GM19328 (cell line): Measurements from ENCODE around the gene PNLIPRP3.

Experiments used
- ATAC-seq: cut with Tn5 transposase; IDR thresholded peaks from one replicate; pipeline ENCODE4 v1.9.1; 2021; ENCODE audit warnings: mild to moderate bottlenecking, moderate library complexity; ENCODE audit not compliant: unreplicated experiment

PNLIPRP3 gene

GRCh38 chr10:116444527-116445142, 17.0 kb downstream of the PNLIPRP3 start:
- ATAC-seq: peak; percentile 80

DNA sequence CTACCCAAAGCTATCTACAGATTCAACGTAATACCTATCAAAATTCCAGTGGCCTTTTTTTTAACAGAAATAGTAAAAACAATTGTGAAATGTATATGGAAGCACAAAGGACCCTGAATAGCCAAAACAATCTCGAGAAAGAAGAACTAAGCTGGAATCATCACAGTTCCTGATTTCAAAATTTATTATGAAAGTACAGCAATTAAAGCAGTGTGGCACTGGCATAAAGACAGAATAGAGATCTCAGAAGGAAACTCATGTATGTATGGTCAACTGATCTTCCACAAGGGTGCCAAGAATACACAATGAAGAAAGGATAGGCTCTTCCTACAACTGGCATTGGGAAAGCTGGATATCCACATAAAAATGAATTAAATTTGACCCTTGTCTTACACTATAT, 23.2 kb downstream of the PNLIPRP3 start:
- ATAC-seq: no peak

GRCh38 chr10:116451711-116452337, 24.2 kb downstream of the PNLIPRP3 start:
- ATAC-seq: no peak

DNA sequence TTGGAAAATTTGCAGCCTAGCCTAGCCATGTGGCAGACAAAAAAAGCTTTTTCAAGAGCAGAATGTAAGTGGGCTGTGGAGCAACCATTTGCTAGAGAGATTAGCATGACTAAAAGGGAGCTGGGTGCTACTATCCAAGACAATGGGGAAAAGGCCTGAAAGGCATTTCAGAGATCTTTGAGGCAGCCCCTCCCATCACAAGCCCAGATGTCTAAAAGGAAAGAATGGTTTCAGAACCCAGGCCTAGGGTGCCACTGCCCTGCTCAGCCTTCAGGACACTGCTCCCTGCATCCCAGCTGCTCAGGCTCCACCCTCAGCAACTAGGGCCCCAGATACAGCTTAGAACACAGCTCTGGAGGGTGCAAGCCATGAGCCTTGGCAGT, 24.7 kb downstream of the PNLIPRP3 start:
- ATAC-seq: no peak

DNA sequence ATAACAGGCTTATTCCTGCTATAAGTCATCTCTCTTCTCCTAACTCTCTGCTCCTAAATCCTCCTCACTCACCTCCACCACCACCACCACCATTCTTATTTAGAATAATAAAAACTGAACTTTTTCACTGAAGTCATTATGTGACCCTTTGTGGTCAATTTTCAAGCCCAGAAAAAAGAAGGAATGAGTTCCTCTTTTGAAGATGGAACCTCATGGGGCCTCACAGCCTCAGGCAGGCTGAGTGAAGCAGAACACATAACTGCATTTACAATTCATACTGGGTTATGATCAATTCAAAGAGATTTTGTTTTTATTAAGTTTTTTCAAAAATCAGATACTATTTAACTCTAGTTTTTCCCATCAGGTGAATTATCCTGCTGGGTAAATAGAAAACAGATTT, 29.8 kb downstream of the PNLIPRP3 start:
- no peak for ATAC-seq

DNA sequence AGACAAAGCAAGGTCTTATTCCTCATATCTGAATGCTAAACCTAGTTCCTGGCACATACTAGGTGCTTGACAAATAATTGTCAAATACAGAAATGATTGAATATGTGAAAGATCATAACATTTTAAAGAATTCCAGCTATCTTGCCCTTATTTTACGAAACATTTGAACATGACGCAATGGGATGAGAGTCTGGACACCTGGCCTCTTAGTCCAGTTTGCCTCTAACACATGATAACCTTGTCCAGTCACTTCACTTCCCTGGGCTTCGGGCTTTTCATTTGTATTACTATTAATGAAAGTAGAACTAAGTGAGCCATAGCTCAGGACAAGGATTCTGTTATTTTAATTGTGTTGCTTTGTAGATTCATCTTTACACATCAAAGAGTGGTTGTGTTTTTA, 32.6 kb downstream of the PNLIPRP3 start:
- ATAC-seq: no peak

DNA sequence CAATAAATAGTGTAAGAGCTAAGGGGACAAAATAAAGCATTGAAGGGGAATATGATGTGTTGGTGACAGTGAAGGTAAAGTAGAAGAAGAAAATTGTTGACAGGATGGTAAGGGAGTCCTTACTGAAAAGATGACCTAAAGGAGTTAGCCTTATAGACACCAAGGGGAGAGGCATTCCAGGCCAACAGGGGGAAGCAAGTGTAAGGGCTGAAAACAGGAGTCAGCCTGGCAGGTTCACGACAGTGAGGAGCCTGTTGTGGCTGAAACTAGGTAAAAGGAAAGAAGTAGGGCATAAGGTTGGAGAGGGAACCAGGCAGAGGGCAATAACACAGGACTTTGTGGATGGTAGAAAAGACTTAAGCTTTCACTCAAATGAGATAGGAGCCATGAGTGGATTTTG, 34.0 kb downstream of the PNLIPRP3 start:
- no peak for ATAC-seq

GRCh38 chr10:116464257-116464656, 36.6 kb downstream of the PNLIPRP3 start:
- ATAC-seq: no peak

DNA sequence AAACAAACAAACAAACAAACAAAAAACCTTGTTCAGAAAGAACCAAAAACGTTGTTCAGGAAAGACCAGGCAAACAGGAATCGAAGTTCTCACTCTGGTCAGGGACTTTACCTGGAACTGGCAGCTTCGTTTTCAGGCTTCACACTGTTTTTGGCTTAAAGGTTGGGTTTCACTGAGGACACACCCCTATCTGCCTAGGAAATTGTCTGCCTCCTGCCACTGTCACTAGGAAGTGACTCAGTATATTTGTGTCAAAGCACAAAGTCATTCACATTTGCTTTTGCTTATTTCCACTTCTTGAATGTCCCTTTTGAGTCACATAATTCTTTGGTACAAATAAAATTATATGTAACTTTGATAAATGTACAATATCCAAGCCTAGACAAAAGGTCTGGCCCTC, 37.9 kb downstream of the PNLIPRP3 start:
- ATAC-seq: no peak

- ATAC-seq: no peak
Measured at GRCh38 chr10:116466715-116467422, 39.2 kb downstream of the PNLIPRP3 start.

- ATAC-seq: no peak
Measured at GRCh38 chr10:116469437-116469836, 41.8 kb downstream of the PNLIPRP3 start.

DNA sequence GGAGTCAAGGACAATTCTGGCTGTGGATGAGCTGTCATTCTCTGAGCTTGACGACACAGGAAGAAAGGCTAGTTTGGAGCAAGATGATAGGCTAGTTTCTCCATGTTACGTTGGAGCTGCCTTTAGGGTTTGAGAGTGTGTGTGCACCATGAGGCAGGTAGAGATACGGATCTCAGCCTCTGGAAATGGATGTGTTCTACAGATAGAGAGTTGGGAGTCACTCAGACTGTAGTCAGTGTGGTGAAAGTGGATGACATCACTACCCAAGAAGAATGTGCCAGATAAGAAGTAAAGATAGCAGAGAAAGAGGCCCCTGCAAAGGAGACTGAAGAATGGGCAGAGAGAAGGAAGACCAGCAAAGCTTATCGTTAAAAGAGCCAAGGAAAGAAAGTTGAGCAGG, 42.4 kb downstream of the PNLIPRP3 start:
- no peak for ATAC-seq

- ATAC-seq: no peak
Measured at GRCh38 chr10:116470768-116471415, 43.2 kb downstream of the PNLIPRP3 start.

- ATAC-seq: no peak
Measured at GRCh38 chr10:116472891-116473290, 45.2 kb downstream of the PNLIPRP3 start.

DNA sequence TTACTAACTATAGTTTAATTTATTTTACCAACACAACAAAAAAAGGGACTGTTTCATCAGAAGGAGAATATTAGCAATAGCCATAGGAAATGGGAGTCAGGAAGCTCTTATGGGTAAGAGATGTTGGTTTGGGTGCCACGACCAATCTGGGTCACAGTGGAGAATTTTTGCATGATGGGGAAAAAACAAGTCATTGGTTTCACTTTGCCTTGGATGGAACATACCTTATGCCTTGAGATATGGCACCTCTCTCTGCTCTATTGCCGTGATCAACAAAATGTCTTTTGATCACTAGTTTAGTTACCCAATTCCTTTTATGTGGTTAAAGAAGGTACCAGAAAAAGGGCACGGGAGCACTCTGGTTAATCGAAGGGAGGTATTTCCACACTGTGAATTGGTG, 48.2 kb downstream of the PNLIPRP3 start:
- ATAC-seq: no peak

DNA sequence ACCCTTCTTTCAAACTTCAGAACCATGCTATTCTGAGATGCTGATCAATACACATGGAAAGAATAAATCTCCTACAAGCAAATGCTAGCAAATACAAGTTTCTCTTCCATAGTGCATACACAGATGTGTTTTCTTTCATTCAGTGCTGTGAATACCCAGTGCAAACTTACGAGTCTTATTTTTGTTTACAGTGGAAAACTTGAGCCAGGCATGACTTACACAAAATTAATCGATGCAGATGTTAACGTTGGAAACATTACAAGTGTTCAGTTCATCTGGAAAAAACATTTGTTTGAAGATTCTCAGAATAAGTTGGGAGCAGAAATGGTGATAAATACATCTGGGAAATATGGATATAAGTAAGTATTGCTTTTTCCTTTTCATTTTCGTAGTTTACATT, 48.8 kb downstream of the PNLIPRP3 start:
- ATAC-seq: no peak

- no peak for ATAC-seq
Measured at GRCh38 chr10:116477986-116478664, 50.5 kb downstream of the PNLIPRP3 start.

- no peak for ATAC-seq
Measured at GRCh38 chr10:116486770-116487448, 59.3 kb downstream of the PNLIPRP3 start.

GRCh38 chr10:116487522-116488430, 60.1 kb downstream of the PNLIPRP3 start:
- ATAC-seq: no peak

DNA sequence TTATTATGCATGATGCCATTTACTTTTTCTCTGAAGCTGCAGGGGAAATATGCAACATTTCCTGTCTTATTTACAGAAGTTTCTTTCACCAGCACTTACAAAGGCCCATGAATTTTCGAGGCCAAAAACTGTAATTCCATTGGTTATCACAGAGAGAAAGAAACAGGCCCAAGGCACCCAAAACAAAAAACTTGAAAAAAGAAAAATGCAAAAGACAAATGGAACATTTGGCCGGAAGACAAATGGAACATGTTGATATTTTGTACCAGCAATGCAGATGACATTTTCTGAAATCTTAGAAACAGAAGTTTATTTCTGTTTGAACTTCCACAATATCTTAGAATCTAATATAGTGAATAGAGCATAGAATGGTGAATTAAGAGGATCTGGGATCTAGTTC, 61.8 kb downstream of the PNLIPRP3 start:
- ATAC-seq: no peak
